Activated CD4-positive, alpha-beta T cell treated with anti-CD3 and anti-CD28 coated beads, Interleukin-2, Interleukin-4, amounts not matched to agents 100 ng/mL and 50 ng/mL, durations not matched to agents 16 hours and 8 hours (primary cell): ENCODE results near the gene SACS.

Experiments used
- DNase-seq: peaks from one replicate; pipeline ENCODE4 v3.0.0-alpha.2; 2020; ENCODE audit warnings: low spot score

The SACS gene

DNA sequence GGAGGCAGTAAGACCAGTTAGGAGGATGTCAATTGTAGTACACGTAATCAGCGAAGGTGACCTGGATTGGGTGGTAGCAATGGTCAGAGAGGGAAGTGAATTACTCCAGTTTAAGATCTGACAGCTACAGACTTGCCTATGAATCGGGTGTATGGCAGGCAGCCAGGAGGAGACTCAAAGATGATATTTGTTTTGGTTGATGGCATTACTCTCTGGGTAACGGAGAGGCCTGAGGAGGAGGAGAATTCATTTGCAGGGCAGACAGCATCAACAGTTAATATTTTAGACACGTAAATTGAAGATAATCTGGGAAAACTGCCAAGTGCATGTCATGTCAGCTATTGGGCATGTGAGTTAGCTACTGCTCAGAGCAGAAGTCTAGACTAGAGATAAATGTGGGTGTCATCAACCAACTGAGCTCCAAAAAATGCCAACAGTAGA, 143.6 kb downstream of the SACS start:
- DNase-seq: no peak

DNA sequence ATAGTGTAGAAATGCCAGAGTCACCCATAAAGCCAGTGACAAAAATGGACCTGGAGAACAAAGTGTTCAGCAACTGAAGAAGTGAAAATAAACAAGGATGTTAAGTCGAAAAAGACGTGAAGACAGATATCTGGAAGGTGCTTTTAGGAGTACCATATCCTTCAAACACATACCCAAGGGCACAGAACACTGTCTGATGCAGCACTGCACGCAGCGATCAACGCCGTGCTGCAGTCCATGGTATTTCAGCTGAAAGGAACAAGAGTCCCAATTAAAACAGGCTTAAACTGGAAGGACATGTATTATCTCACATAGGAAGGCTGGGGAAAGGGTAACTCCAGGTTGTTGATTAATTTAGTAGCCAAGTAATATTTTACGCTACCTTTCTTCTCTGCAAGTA, 144.5 kb downstream of the SACS start:
- no peak for DNase-seq

DNA sequence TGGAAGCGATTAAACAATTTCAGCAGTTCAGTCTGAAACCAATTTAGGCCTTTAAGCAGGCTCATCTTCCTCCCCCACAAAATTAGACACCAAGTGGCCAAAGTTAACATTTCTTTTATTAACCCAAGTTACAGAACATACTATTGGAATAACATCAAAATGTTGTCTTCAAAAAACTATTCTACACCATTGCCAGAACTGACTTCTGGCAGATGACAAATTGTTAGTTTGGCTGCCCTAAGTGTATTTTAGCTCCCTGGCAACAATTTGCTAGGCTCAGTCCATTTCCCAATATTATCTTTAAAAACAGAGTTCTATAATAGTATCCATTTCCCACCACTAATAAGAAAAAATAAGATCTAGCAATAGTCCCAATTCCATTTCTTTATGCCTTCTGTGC, 144.9 kb downstream of the SACS start:
- no peak for DNase-seq

DNA sequence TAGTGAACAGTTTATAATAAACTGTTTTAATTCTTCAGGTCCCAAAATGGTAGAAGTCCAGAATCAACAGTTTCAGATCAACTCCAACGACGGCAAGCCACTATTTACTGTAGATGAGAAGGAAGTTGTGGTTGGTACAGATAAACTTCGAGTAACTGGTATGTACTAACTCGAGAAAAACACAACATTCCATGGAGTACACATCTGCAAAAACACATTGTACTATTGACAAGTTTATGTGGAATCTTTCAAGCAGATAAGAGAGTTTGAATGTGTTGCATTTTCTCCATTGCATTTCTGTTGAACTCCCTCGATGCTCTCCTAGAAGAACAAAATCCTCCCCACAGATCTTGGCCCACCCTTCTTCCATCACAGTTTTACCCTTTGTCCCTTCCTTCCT, 154.2 kb downstream of the SACS start:
- no peak for DNase-seq
